Osteocyte (in vitro differentiated cells): Measurements from ENCODE around the gene IRX4. TPM values are rescaled to one million over a fixed set of nuclear protein-coding genes. Genes with fewer than 3 reads are reported as not detected.

Experiments
- DNase-seq: peaks from one replicate; pipeline ENCODE4 v3.0.0; 2021; ENCODE audit warnings: mixed read lengths; ENCODE audit not compliant: unreplicated experiment; ENCODE audit errors: extremely low spot score
- H3K27ac Mint-ChIP-seq: one replicate; pipeline ENCODE4 v1.8.0; 2021; ENCODE audit warnings: mild to moderate bottlenecking, mixed read lengths; ENCODE audit not compliant: unreplicated experiment
- H3K27me3 Mint-ChIP-seq: one replicate; pipeline ENCODE4 v1.8.0; 2021; ENCODE audit warnings: mixed read lengths; ENCODE audit not compliant: unreplicated experiment
- H3K36me3 Mint-ChIP-seq: one replicate; pipeline ENCODE4 v1.8.0; 2021; ENCODE audit warnings: mixed read lengths; ENCODE audit not compliant: unreplicated experiment
- H3K4me1 Mint-ChIP-seq: one replicate; pipeline ENCODE4 v1.8.0; 2021; ENCODE audit warnings: mixed read lengths; ENCODE audit not compliant: unreplicated experiment
- H3K4me3 Mint-ChIP-seq: one replicate; pipeline ENCODE4 v1.8.0; 2021; ENCODE audit warnings: mild to moderate bottlenecking, moderate library complexity, mixed read lengths; ENCODE audit not compliant: unreplicated experiment
- H3K9me3 Mint-ChIP-seq: one replicate; pipeline ENCODE4 v1.8.0; 2021; ENCODE audit warnings: mixed read lengths; ENCODE audit not compliant: unreplicated experiment
- total RNA-seq: library from RNA; stranded (reverse); gene quantifications from 2 replicates; pipeline ENCODE4 v1.2.1, GENCODE V29; 2021
- TF ChIP-seq, protein P1 (sequence below): fragments of 200-600 bp; sonication (generic); IDR thresholded peaks from 2 replicates; pipeline ENCODE4 v1.5.0; 2021; ENCODE audit warnings: antibody characterized with exemption, mild to moderate bottlenecking, moderate library complexity

The IRX4 gene
- total RNA-seq, 1 donor from 2014 or later: not detected

GRCh38 chr5:1896602-1897376 is 14.1 kb upstream of the IRX4 start:
- TF ChIP-seq, protein P1, sequence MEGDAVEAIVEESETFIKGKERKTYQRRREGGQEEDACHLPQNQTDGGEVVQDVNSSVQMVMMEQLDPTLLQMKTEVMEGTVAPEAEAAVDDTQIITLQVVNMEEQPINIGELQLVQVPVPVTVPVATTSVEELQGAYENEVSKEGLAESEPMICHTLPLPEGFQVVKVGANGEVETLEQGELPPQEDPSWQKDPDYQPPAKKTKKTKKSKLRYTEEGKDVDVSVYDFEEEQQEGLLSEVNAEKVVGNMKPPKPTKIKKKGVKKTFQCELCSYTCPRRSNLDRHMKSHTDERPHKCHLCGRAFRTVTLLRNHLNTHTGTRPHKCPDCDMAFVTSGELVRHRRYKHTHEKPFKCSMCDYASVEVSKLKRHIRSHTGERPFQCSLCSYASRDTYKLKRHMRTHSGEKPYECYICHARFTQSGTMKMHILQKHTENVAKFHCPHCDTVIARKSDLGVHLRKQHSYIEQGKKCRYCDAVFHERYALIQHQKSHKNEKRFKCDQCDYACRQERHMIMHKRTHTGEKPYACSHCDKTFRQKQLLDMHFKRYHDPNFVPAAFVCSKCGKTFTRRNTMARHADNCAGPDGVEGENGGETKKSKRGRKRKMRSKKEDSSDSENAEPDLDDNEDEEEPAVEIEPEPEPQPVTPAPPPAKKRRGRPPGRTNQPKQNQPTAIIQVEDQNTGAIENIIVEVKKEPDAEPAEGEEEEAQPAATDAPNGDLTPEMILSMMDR: no peak
- no peaks in the 10 kb centered on the region for H3K4me1 Mint-ChIP-seq
- H3K27me3 Mint-ChIP-seq: peaks cover 27% of the 10 kb centered on the region
- no peaks in the 10 kb centered on the region for H3K36me3 Mint-ChIP-seq
- peaks cover 3% of the 10 kb centered on the region for H3K9me3 Mint-ChIP-seq
- H3K4me3 Mint-ChIP-seq: no peak overlapping the region
- DNase-seq: no peak
- no peak overlapping the region for H3K27ac Mint-ChIP-seq

- DNase-seq: no peak
- no peak overlapping the region for H3K27ac Mint-ChIP-seq
- H3K9me3 Mint-ChIP-seq: no peaks in the 10 kb centered on the region
Observed at GRCh38 chr5:1895739-1896420, 13.2 kb upstream of the IRX4 start.

GRCh38 chr5:1894243-1894642 is 11.5 kb upstream of the IRX4 start:
- Mint-ChIP-seq H3K36me3 (no peaks in the 10 kb centered on the region), H3K9me3 (no peaks in the 10 kb centered on the region), H3K4me3 (no peak overlapping the region), H3K27me3 (peaks cover 31% of the 10 kb centered on the region), H3K27ac (no peak overlapping the region), H3K4me1 (no peaks in the 10 kb centered on the region)
- TF ChIP-seq, protein P1: no peak
- no peak for DNase-seq

More at GRCh38 chr5:1895739-1896420, 13.2 kb upstream of the IRX4 start:
- Mint-ChIP-seq H3K4me1 (no peaks in the 10 kb centered on the region), H3K27me3 (peaks cover 30% of the 10 kb centered on the region), H3K36me3 (no peaks in the 10 kb centered on the region), H3K4me3 (no peak overlapping the region)
- TF ChIP-seq, protein P1: no peak

- TF ChIP-seq, protein P1: no peak
- Mint-ChIP-seq H3K9me3 (no peaks in the 10 kb centered on the region), H3K27me3 (peaks cover 34% of the 10 kb centered on the region), H3K4me1 (no peaks in the 10 kb centered on the region), H3K36me3 (no peaks in the 10 kb centered on the region), H3K27ac (no peak overlapping the region), H3K4me3 (no peak overlapping the region)
- DNase-seq: no peak
Observed at GRCh38 chr5:1893754-1894153, 11.0 kb upstream of the IRX4 start.
